GM12801 (cell line): Measurements from ENCODE around the gene RAP1GAP2.

Source experiments
- TF ChIP-seq, protein P1 (sequence below): IDR thresholded peaks from one replicate; pipeline ENCODE4 v1.5.1; 2011; ENCODE audit warnings: control low read depth; ENCODE audit not compliant: insufficient read length; ENCODE audit errors: extremely low read depth

Gene RAP1GAP2

DNA sequence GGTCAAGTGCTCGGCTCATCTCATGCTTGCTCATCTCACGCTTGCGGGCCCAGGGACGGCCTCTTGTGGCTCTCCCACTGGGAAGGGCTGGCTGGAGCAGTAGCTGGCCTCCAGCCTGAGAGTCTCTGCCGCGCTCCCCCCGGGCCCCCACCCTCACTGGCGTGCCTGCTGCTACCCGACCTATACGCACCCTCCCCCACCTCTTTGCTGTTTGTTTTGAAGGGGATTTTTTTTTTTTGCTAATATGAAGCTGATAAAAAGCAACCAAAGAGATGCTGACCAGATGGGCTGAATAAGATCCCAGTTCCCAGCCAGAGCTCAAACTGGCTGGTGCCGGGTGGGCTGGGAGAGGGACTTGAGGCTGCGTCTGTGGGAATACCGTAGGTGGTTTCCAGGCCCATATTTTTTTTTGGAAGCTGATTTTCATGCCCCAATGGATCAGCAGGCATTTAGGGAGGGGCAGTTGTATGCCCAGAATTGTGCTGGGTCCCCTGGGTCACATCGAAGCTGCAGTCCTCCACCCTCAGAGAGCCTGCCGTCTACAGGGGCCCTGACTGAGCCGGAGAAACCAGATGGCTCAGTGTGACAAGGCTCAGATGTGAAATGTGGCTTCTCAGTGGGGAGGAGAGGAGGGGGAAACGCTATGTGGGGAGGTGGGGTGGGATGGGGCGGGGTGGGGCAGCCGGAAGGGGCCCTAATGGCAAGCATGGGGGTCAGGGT is 115.0 kb downstream of the RAP1GAP2 start:
- TF ChIP-seq, protein P1, sequence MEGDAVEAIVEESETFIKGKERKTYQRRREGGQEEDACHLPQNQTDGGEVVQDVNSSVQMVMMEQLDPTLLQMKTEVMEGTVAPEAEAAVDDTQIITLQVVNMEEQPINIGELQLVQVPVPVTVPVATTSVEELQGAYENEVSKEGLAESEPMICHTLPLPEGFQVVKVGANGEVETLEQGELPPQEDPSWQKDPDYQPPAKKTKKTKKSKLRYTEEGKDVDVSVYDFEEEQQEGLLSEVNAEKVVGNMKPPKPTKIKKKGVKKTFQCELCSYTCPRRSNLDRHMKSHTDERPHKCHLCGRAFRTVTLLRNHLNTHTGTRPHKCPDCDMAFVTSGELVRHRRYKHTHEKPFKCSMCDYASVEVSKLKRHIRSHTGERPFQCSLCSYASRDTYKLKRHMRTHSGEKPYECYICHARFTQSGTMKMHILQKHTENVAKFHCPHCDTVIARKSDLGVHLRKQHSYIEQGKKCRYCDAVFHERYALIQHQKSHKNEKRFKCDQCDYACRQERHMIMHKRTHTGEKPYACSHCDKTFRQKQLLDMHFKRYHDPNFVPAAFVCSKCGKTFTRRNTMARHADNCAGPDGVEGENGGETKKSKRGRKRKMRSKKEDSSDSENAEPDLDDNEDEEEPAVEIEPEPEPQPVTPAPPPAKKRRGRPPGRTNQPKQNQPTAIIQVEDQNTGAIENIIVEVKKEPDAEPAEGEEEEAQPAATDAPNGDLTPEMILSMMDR = no peak

DNA sequence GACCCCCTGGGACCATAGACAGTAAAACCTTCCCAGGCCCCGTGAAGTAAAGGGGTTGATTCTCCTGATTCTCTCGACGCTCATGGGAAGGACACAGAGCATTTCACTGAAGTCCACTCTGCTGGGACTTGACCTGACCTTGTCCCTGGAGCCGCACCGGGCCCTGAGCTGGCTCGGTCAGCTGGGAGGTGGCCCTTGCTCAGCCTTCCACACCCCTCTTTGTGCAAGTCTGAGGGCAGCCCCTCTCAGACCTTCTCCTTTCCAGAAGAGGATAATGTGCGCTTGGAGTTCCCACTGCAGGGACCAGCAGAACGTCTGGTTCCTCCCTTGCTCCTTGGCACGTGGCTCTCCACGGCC is 115.5 kb downstream of the RAP1GAP2 start:
- TF ChIP-seq, protein P1 = no peak

DNA sequence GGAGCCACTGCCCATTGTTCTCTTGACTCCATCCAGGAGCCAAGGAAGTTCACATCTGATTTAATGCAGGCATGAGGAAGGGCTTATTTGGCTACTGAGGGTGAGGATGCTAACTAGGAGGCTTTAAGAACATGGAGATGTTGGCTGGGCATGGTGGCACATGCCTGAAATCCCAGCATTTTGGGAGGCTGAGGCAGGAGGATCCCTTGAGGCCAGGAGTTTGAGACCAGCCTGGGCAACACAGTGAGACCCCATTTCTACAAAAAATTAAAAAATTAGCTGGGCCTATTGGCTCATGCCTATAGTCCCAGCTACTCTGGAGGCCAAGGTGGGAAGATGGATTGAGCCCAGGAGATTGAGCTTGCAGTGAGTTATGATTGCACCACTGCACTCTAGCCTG is 116.5 kb downstream of the RAP1GAP2 start:
- TF ChIP-seq, protein P1 = no peak

DNA sequence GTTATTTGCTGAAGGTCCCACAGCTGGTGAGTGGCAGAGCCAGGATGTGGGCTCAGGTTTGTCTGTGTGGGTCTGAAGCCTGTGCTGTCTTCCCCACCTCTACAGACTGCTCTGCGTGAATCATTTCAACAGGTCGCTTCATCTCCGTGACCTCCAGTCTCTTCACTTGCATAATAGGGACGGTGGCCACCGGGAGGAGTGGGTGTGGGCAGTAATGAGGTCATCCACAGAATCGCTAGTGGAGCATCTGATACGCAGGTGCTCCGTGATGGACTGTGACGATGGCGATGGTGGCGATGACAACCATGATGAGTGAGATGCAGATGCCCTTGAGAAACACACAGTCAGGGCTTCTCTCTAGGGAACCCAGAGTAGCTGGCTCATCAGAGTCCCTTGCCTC is 120.2 kb downstream of the RAP1GAP2 start:
- TF ChIP-seq, protein P1 = no peak

DNA sequence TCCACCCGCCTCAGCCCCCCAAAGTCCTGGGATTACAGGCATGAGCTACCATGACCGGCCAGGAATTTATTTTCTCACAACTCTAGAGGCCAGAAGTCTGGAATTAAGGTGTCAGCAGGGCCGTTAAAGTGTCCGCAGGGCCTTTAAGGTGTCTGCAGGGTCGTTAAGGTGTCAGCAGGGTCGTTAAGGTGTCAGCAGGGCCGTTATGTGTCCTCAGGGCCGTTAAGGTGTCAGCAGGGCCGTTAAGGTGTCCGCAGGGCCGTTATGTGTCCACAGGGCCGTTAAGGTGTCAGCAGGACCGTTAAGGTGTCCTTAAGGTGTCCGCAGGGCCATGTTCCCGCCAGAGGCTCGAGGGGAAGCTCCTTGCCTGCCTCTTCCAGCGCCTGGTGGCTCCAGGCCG is 125.2 kb downstream of the RAP1GAP2 start:
- TF ChIP-seq, protein P1 = no peak

DNA sequence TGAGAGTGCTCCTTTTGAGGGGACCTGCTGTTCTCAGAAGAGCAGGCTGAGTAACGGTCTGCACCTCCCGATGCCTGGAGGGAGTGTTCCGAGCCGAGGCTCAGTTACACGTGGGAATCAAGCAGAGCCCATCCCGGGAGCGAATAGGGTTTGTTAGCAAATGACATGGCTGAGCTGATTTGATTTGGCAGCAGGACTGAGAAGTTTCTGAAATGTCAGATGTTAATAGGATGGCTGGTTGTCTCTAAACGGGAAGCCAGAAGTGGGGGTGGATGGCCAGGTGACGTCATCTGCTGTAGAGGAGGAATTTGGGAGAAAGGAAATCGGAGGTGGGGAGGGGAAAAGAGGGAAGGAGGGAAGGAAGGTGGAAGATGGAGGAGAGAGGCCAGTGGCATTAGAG is 128.0 kb downstream of the RAP1GAP2 start:
- TF ChIP-seq, protein P1 = no peak

DNA sequence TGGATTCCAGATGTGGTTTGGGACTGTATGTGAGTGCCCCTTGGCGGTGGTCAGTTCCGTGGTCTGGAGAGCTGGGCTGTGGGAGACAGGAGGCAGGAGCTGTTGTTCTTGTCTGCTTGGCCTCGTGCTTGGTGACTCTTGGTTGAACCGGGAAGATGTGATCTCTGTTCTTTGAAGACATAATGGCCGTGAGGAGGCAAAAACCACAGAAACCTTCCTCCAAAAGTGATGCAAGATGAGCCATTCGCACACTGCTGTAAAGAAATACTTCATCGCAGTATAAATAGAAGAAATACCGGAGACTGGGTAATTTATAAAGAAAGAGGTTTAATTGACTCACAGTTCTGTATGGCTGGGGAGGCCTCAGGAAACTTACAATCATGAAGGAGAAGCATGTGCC is 128.8 kb downstream of the RAP1GAP2 start:
- TF ChIP-seq, protein P1 = no peak
